GM23338 (cell line): Measurements from ENCODE around the gene CDKN1C. TPM values are rescaled to one million over a fixed set of nuclear protein-coding genes. Genes with fewer than 3 reads are reported as not detected.

Source experiments
- CREB1 ChIP-seq: fragments of 250-450 bp; sonication (Bioruptor Pico); IDR thresholded peaks from 2 replicates; pipeline ENCODE4 v1.5.0; 2020; ENCODE audit warnings: low read depth, mild to moderate bottlenecking, moderate library complexity
- EZH2phosphoT487 ChIP-seq: fragments of 200-600 bp; sonication (generic); IDR thresholded peaks from one replicate; pipeline ENCODE4 v1.8.1; 2018; ENCODE audit warnings: antibody characterized with exemption; ENCODE audit not compliant: unreplicated experiment
- JUNB ChIP-seq: IDR thresholded peaks from one replicate; pipeline ENCODE4 v1.6.1; 2016; ENCODE audit warnings: antibody characterized with exemption; ENCODE audit not compliant: unreplicated experiment
- STAT1 ChIP-seq: IDR thresholded peaks from one replicate; pipeline ENCODE4 v1.6.1; 2016; ENCODE audit warnings: antibody characterized with exemption; ENCODE audit not compliant: unreplicated experiment
- ZNF331 ChIP-seq: fragments of 250-450 bp; sonication (Bioruptor Pico); IDR thresholded peaks from 2 replicates; pipeline ENCODE4 v1.5.0; 2020; ENCODE audit warnings: low read depth, mild to moderate bottlenecking, moderate library complexity
- polyA plus RNA-seq: library from polyadenylated mRNA; unstranded; fragments of >200 nt; fragmentation: Nextera tagmentation; extraction: Ambion mirVana; gene quantifications from 2 replicates; pipeline ENCODE4 v1.2.1, GENCODE V29; 2016
- total RNA-seq: library from RNA; depleted of rRNA; stranded (reverse); fragments of >200 nt; shearing (Covaris generic); gene quantifications from 2 replicates; pipeline ENCODE4 v1.2.3, GENCODE V29; 2014
- TF ChIP-seq, protein P1 (sequence below): fragments of 250-450 bp; sonication (Bioruptor Pico); IDR thresholded peaks from 2 replicates; pipeline ENCODE4 v1.5.0; 2020; ENCODE audit warnings: mild to moderate bottlenecking, moderate library complexity
- TF ChIP-seq, protein P2 (sequence below): IDR thresholded peaks from one replicate; pipeline ENCODE4 v1.6.1; 2018; ENCODE audit warnings: antibody characterized with exemption; ENCODE audit not compliant: unreplicated experiment
- TF ChIP-seq, protein P3 (sequence below), 2 experiments: fragments of 200-600 bp in 1 of 2; sonication (generic) in 1 of 2; conservative IDR thresholded peaks; 2 replicates each; pipeline versions ENCODE4 v1.5.1 to v1.6.1; 2016 to 2017; ENCODE audit warnings: antibody characterized with exemption in 2 of 2, low read depth in 2 of 2, mild to moderate bottlenecking in 2 of 2, moderate library complexity in 1 of 2

Gene CDKN1C
- total and polyA plus RNA-seq, 2 experiments from 2014 or later = 19.3 to 23.5 TPM

DNA sequence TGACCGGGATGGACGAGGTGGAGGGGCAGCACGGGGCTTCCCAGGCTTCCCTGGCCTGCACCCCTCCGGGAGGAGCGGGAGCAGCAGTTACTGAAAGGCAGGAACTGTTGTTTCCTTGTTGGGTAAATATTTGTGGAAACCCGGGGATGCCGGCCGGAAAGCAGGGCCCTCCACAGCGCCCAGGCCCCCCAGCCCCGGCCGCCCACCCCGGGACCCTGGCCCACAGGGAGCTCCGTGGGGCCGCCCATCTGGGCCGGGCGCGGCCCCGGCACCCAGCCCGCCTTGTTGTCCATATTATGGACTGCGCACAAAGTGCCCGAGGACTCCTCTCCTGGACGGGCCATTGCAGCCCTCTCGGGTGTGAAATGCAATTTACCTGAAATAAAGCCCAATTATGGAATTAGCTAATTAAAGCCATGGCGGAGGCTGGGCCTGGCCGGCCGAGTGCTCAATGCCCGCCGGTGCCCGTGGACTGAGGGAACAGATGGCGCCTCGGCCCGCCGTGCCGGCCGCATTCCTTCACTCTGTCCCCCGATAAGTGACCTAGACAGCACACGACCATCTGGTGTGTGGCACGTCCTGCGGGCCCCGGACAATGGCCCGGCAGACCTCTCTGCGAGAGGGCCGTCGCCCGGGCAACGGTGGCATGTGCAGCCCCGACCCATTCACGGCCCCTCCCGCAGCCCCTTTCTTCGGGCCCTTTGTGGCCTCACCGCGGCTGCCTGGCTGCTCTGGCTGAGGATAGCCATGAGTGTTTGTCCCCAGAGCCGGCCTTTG lies 35.4 kb downstream of the CDKN1C start (continued):
- TF ChIP-seq, protein P1, sequence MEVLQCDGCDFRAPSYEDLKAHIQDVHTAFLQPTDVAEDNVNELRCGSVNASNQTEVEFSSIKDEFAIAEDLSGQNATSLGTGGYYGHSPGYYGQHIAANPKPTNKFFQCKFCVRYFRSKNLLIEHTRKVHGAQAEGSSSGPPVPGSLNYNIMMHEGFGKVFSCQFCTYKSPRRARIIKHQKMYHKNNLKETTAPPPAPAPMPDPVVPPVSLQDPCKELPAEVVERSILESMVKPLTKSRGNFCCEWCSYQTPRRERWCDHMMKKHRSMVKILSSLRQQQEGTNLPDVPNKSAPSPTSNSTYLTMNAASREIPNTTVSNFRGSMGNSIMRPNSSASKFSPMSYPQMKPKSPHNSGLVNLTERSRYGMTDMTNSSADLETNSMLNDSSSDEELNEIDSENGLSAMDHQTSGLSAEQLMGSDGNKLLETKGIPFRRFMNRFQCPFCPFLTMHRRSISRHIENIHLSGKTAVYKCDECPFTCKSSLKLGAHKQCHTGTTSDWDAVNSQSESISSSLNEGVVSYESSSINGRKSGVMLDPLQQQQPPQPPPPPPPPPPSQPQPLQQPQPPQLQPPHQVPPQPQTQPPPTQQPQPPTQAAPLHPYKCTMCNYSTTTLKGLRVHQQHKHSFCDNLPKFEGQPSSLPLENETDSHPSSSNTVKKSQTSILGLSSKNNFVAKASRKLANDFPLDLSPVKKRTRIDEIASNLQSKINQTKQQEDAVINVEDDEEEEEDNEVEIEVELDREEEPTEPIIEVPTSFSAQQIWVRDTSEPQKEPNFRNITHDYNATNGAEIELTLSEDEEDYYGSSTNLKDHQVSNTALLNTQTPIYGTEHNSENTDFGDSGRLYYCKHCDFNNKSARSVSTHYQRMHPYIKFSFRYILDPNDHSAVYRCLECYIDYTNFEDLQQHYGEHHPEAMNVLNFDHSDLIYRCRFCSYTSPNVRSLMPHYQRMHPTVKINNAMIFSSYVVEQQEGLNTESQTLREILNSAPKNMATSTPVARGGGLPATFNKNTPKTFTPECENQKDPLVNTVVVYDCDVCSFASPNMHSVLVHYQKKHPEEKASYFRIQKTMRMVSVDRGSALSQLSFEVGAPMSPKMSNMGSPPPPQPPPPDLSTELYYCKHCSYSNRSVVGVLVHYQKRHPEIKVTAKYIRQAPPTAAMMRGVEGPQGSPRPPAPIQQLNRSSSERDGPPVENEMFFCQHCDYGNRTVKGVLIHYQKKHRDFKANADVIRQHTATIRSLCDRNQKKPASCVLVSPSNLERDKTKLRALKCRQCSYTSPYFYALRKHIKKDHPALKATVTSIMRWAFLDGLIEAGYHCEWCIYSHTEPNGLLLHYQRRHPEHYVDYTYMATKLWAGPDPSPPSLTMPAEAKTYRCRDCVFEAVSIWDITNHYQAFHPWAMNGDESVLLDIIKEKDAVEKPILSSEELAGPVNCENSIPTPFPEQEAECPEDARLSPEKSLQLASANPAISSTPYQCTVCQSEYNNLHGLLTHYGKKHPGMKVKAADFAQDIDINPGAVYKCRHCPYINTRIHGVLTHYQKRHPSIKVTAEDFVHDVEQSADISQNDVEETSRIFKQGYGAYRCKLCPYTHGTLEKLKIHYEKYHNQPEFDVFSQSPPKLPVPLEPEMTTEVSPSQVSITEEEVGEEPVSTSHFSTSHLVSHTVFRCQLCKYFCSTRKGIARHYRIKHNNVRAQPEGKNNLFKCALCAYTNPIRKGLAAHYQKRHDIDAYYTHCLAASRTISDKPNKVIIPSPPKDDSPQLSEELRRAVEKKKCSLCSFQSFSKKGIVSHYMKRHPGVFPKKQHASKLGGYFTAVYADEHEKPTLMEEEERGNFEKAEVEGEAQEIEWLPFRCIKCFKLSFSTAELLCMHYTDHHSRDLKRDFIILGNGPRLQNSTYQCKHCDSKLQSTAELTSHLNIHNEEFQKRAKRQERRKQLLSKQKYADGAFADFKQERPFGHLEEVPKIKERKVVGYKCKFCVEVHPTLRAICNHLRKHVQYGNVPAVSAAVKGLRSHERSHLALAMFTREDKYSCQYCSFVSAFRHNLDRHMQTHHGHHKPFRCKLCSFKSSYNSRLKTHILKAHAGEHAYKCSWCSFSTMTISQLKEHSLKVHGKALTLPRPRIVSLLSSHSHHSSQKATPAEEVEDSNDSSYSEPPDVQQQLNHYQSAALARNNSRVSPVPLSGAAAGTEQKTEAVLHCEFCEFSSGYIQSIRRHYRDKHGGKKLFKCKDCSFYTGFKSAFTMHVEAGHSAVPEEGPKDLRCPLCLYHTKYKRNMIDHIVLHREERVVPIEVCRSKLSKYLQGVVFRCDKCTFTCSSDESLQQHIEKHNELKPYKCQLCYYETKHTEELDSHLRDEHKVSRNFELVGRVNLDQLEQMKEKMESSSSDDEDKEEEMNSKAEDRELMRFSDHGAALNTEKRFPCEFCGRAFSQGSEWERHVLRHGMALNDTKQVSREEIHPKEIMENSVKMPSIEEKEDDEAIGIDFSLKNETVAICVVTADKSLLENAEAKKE (CRISPR knock-in tag) = no peak
- TF ChIP-seq CREB1 (CRISPR knock-in tag) = no peak
- TF ChIP-seq JUNB = no peak
- no peak for TF ChIP-seq EZH2phosphoT487
- no peak for TF ChIP-seq ZNF331
- no peak for TF ChIP-seq STAT1
- TF ChIP-seq, protein P2, sequence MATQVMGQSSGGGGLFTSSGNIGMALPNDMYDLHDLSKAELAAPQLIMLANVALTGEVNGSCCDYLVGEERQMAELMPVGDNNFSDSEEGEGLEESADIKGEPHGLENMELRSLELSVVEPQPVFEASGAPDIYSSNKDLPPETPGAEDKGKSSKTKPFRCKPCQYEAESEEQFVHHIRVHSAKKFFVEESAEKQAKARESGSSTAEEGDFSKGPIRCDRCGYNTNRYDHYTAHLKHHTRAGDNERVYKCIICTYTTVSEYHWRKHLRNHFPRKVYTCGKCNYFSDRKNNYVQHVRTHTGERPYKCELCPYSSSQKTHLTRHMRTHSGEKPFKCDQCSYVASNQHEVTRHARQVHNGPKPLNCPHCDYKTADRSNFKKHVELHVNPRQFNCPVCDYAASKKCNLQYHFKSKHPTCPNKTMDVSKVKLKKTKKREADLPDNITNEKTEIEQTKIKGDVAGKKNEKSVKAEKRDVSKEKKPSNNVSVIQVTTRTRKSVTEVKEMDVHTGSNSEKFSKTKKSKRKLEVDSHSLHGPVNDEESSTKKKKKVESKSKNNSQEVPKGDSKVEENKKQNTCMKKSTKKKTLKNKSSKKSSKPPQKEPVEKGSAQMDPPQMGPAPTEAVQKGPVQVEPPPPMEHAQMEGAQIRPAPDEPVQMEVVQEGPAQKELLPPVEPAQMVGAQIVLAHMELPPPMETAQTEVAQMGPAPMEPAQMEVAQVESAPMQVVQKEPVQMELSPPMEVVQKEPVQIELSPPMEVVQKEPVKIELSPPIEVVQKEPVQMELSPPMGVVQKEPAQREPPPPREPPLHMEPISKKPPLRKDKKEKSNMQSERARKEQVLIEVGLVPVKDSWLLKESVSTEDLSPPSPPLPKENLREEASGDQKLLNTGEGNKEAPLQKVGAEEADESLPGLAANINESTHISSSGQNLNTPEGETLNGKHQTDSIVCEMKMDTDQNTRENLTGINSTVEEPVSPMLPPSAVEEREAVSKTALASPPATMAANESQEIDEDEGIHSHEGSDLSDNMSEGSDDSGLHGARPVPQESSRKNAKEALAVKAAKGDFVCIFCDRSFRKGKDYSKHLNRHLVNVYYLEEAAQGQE = no peak
- TF ChIP-seq, protein P3, sequence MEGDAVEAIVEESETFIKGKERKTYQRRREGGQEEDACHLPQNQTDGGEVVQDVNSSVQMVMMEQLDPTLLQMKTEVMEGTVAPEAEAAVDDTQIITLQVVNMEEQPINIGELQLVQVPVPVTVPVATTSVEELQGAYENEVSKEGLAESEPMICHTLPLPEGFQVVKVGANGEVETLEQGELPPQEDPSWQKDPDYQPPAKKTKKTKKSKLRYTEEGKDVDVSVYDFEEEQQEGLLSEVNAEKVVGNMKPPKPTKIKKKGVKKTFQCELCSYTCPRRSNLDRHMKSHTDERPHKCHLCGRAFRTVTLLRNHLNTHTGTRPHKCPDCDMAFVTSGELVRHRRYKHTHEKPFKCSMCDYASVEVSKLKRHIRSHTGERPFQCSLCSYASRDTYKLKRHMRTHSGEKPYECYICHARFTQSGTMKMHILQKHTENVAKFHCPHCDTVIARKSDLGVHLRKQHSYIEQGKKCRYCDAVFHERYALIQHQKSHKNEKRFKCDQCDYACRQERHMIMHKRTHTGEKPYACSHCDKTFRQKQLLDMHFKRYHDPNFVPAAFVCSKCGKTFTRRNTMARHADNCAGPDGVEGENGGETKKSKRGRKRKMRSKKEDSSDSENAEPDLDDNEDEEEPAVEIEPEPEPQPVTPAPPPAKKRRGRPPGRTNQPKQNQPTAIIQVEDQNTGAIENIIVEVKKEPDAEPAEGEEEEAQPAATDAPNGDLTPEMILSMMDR (conservative IDR thresholded peaks at IDR 0.05; ENCODE audit: low read depth in 2 of 2) = no peak
